Mesothelial cell of epicardium (in vitro differentiated cells): Measurements from ENCODE around the gene PSMB2. TPM values are rescaled to one million over a fixed set of nuclear protein-coding genes. Genes with fewer than 3 reads are reported as not detected.
A peak's percentile ranks its signal among the peaks of the same experiment; 100 is the strongest.

Experiments
- DNase-seq, 2 experiments: peaks; one replicate each; pipeline ENCODE4 v3.0.0; 2021; ENCODE audit warnings: low spot score in 2 of 2; ENCODE audit not compliant: unreplicated experiment in 2 of 2
- H3K27ac Mint-ChIP-seq: 2 replicates; pipeline ENCODE4 v1.8.0; 2021; ENCODE audit warnings: mixed read lengths
- H3K27me3 Mint-ChIP-seq: 2 replicates; pipeline ENCODE4 v1.8.0; 2021; ENCODE audit warnings: low read depth, mixed read lengths
- H3K36me3 Mint-ChIP-seq: 2 replicates; pipeline ENCODE4 v1.8.0; 2021; ENCODE audit warnings: mixed read lengths
- H3K4me1 Mint-ChIP-seq: 2 replicates; pipeline ENCODE4 v1.8.0; 2021; ENCODE audit warnings: mixed read lengths
- H3K4me3 Mint-ChIP-seq: 2 replicates; pipeline ENCODE4 v1.8.0; 2021; ENCODE audit warnings: mild to moderate bottlenecking, moderate library complexity, mixed read lengths
- H3K9me3 Mint-ChIP-seq: 2 replicates; pipeline ENCODE4 v1.8.0; 2021; ENCODE audit warnings: mixed read lengths
- total RNA-seq: library from RNA; stranded (reverse); gene quantifications from 3 replicates; pipeline ENCODE4 v1.2.1, GENCODE V29; 2021
- TF ChIP-seq, protein P1 (sequence below): fragments of 200-600 bp; sonication (generic); IDR thresholded peaks from one replicate; pipeline ENCODE4 v1.5.0; 2021; ENCODE audit warnings: antibody characterized with exemption; ENCODE audit not compliant: unreplicated experiment

Gene PSMB2
- total RNA-seq, 1 donor from 2014 or later: 61.1 TPM

DNA sequence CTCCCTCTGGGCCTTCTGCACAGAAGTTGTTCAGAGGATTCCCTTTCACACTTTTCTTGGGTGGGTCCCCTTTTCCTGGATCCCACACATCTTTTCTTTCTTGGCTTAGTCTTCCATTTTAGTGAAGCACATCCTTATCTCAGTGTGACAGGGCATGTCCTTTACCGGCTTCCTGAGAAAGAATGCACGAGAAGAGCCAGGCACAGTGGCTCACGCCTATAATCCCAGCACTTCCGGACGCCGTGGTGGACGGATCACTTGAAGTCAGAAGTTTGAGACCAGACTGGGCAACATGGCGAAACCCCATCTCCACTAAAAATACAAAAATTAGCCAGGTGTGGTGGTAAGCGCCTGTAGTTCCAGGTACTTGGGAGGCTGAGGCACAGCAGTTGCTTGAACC is 22.1 kb upstream of the PSMB2 start:
- Mint-ChIP-seq H3K4me1 (no peaks in the 10 kb centered on the region), H3K27ac (no peak overlapping the region), H3K4me3 (no peak overlapping the region), H3K9me3 (no peaks in the 10 kb centered on the region), H3K27me3 (peaks cover 35% of the 10 kb centered on the region), H3K36me3 (no peaks in the 10 kb centered on the region)
- TF ChIP-seq, protein P1, sequence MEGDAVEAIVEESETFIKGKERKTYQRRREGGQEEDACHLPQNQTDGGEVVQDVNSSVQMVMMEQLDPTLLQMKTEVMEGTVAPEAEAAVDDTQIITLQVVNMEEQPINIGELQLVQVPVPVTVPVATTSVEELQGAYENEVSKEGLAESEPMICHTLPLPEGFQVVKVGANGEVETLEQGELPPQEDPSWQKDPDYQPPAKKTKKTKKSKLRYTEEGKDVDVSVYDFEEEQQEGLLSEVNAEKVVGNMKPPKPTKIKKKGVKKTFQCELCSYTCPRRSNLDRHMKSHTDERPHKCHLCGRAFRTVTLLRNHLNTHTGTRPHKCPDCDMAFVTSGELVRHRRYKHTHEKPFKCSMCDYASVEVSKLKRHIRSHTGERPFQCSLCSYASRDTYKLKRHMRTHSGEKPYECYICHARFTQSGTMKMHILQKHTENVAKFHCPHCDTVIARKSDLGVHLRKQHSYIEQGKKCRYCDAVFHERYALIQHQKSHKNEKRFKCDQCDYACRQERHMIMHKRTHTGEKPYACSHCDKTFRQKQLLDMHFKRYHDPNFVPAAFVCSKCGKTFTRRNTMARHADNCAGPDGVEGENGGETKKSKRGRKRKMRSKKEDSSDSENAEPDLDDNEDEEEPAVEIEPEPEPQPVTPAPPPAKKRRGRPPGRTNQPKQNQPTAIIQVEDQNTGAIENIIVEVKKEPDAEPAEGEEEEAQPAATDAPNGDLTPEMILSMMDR: no peak
- no peak for DNase-seq

DNA sequence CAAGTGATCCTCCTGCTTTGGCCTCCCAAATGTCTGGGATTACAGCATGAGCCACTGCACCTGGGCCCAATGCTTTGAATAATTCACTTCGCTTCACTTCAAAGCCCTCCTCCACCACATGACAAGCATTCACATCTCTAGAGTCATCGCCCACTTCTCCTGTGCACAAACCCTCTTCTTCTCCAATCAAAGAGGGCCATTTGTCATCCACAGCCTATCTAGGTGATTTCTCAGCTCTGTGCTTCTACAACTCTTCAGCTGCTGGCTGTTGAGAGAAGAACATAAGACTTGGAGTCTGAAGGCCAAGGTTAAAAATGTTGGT is 20.1 kb upstream of the PSMB2 start:
- Mint-ChIP-seq H3K27me3 (peaks cover 27% of the 10 kb centered on the region), H3K4me1 (no peaks in the 10 kb centered on the region), H3K36me3 (no peaks in the 10 kb centered on the region), H3K9me3 (no peaks in the 10 kb centered on the region), H3K27ac (no peak overlapping the region), H3K4me3 (no peak overlapping the region)
- TF ChIP-seq, protein P1: no peak
- DNase-seq: no peak

DNA sequence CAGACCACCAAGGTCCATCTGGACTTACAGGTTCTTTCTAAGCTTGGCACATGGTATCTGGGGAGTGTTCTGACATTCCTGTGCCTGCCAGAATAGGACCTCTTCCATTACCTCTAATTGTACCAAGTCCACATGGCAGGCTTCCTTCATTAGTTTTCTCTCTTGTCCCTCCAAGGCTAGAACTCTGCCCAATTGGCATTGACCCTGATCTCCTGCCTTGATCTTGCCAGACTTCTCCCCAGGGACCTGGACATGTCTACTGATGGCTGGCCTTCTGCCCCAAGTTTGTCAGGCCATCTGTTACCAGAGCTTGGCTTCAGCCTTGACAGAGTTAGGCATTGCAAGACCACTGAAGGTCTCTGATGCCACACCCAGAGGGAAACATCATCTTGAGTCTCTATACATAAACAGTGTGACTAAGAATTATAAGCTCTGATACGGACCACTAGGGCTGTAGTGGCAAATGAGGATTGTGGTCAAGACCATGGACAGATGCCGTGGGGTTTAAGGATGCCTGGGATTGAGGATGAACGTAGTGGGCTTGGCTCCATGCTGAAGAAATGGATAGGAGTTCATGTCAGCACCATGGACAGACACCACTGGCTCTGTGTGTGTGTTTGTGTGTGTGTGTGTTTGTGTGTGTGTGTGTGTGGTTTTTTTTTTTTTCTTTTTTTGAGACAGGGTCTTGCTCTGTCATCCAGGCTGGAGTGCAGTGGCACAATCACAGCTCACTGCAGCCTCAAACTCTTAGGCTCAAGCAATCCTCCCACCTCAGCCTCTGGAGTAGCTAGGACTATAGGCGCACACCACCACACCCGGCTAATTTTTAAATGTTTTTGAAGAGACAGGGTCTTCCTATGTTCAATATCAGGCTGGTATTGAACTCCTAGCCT is 19.5 kb upstream of the PSMB2 start:
- peaks cover 26% of the 10 kb centered on the region for H3K27me3 Mint-ChIP-seq
- H3K9me3 Mint-ChIP-seq: no peaks in the 10 kb centered on the region
- TF ChIP-seq, protein P1: no peak
- DNase-seq: peak; percentile 34 to 55
- H3K27ac Mint-ChIP-seq: no peak overlapping the region
- H3K4me3 Mint-ChIP-seq: no peak overlapping the region
- H3K4me1 Mint-ChIP-seq: no peaks in the 10 kb centered on the region
- H3K36me3 Mint-ChIP-seq: no peaks in the 10 kb centered on the region

DNA sequence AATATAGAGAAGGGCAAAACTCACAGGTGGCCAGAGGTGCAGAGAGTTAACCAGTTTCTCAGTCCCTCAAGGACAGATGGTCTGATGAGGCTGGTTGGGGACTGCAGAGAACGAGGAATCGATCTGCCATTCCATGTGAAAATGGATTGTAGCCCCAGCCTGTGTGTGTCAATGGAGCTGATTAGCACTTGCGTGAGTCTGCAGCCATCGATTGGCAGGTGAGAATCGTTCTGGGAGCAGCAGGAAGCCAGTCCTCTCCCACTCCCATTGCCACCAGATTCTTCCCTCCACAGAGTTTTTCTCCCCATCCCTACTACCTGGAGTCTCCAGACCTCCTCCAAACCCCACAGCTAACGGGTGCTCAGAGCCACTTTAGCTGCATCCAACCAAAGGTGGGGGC is 18.3 kb upstream of the PSMB2 start:
- H3K4me1 Mint-ChIP-seq: no peaks in the 10 kb centered on the region
- no peak overlapping the region for H3K27ac Mint-ChIP-seq
- DNase-seq: no peak
- H3K9me3 Mint-ChIP-seq: no peaks in the 10 kb centered on the region
- H3K4me3 Mint-ChIP-seq: no peak overlapping the region
- TF ChIP-seq, protein P1: no peak
- no peaks in the 10 kb centered on the region for H3K36me3 Mint-ChIP-seq
- H3K27me3 Mint-ChIP-seq: peaks cover 35% of the 10 kb centered on the region

DNA sequence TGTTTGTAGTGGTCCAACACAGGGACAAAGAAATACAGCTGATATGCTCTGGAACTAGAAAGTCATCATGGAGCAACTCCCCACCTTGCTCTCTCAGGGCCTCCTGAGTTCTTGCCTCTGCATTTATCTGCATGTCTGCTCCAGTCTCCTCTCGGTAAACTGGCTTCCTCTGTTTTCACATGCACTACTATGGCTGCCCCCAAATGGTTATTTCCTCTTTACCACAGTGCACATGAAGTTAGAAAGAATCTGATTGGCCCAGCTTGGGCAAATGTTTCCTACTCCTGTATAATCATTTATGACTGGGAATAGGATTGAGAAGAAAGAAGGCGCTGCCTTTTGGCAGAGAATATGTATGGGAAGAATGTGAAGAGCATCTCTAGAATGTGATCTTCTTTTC is 16.5 kb upstream of the PSMB2 start:
- Mint-ChIP-seq H3K27ac (no peak overlapping the region), H3K4me3 (no peak overlapping the region), H3K27me3 (peaks cover 41% of the 10 kb centered on the region), H3K9me3 (no peaks in the 10 kb centered on the region), H3K36me3 (no peaks in the 10 kb centered on the region), H3K4me1 (no peaks in the 10 kb centered on the region)
- DNase-seq: no peak
- TF ChIP-seq, protein P1: no peak

GRCh38 chr1:35656863-35657232 is 15.5 kb upstream of the PSMB2 start:
- Mint-ChIP-seq H3K9me3 (no peaks in the 10 kb centered on the region), H3K27me3 (peaks cover 50% of the 10 kb centered on the region), H3K4me1 (no peaks in the 10 kb centered on the region), H3K27ac (no peak overlapping the region), H3K4me3 (no peak overlapping the region), H3K36me3 (no peaks in the 10 kb centered on the region)
- no peak for DNase-seq
- TF ChIP-seq, protein P1: no peak
